Mucosa of descending colon (tissue), 3 donors: Measurements from ENCODE around the gene ATP8A2. TPM values are rescaled to one million over a fixed set of nuclear protein-coding genes. Genes with fewer than 3 reads are reported as not detected.

Source experiments
- ATAC-seq: fragments of 200-7000 bp; cut with Tn5 transposase; one replicate; pipeline ENCODE4 v1.9.1; 2020; ENCODE audit warnings: mild to moderate bottlenecking, moderate library complexity
- DNase-seq, 3 donors: peaks; one replicate each; pipeline ENCODE4 v3.0.0-alpha.2; 2020
- H3K36me3 ChIP-seq: fragments of 200-600 bp; one replicate; pipeline ENCODE4 v1.8.0; 2021; ENCODE audit warnings: low read depth, mild to moderate bottlenecking
- H3K4me1 ChIP-seq: fragments of 200-600 bp; one replicate; pipeline ENCODE4 v1.8.0; 2021; ENCODE audit warnings: low read depth, mild to moderate bottlenecking
- H3K4me3 ChIP-seq: fragments of 200-600 bp; one replicate; pipeline ENCODE4 v1.8.0; 2021; ENCODE audit warnings: mild to moderate bottlenecking
- H3K9me3 ChIP-seq: fragments of 200-600 bp; one replicate; pipeline ENCODE4 v1.8.0; 2021; ENCODE audit warnings: mild to moderate bottlenecking
- CTCF ChIP-seq: fragments of 200-600 bp; IDR thresholded peaks from one replicate; pipeline ENCODE4 v1.8.0; 2022; ENCODE audit warnings: antibody characterized with exemption, mild to moderate bottlenecking
- intact Hi-C, 2 donors: fragments of 100-400 bp; cut with DNase I in 1 of 2; cut with micrococcal nuclease in 1 of 2; formaldehyde crosslinking; loops; one replicate each; pipeline versions ENCODE4 v1.11.0 to v1.11.1; 2022; cut with DNase I, micrococcal nuclease
- total RNA-seq, 3 donors: library from RNA; stranded (reverse); fragmentation: NEBNext Ultra II Directional in 2 of 3; extraction: Animal tissue kit (Norgen Biotek cat#: 25700) in 2 of 3; gene quantifications; one replicate each; pipeline versions ENCODE4 v1.2.1 to v1.2.4, GENCODE V29; 2021 to 2023
- donor health status: DM: no; HTN: no; CAD: no; lungs with moderate emphysema.
- donor health status: DM: no; HTN: no; CAD: no.
- donor health status: DM: no; HTN: yes; CAD: no.

ATP8A2 gene
- total RNA-seq, 3 donors from 2014 or later = 0.22 to 3.6 (median 0.41) TPM

GRCh38 chr13:25881971-25882451, 510.2 kb downstream of the ATP8A2 start:
- intact Hi-C loops = no loop called here
- no peak for DNase-seq
- Histone ChIP-seq H3K4me1 (no peaks in the 10 kb centered on the region), H3K36me3 (no peaks in the 10 kb centered on the region), H3K9me3 (no peaks in the 10 kb centered on the region), H3K4me3 (no peak overlapping the region)
- TF ChIP-seq CTCF = no peak
- ATAC-seq = no peak

- Histone ChIP-seq H3K4me1 (no peaks in the 10 kb centered on the region), H3K4me3 (no peak overlapping the region), H3K36me3 (no peaks in the 10 kb centered on the region), H3K9me3 (no peaks in the 10 kb centered on the region)
- TF ChIP-seq CTCF = no peak
- intact Hi-C loops = no loop called here
- ATAC-seq (peak; percentile 68), DNase-seq (no peak)
Observed at GRCh38 chr13:25882466-25883357, 510.9 kb downstream of the ATP8A2 start.

GRCh38 chr13:25885418-25885817, 513.6 kb downstream of the ATP8A2 start:
- Histone ChIP-seq H3K4me1 (no peaks in the 10 kb centered on the region), H3K36me3 (no peaks in the 10 kb centered on the region), H3K4me3 (no peak overlapping the region), H3K9me3 (no peaks in the 10 kb centered on the region)
- TF ChIP-seq CTCF = no peak
- DNase-seq = no peak
- ATAC-seq = no peak
- intact Hi-C loops = no loop called here

GRCh38 chr13:25886438-25887214, 514.9 kb downstream of the ATP8A2 start:
- intact Hi-C loops = no loop called here
- DNase-seq (no peak), ATAC-seq (peak; percentile 84)
- H3K4me1 ChIP-seq = no peaks in the 10 kb centered on the region
- H3K4me3 ChIP-seq = no peak overlapping the region
- H3K36me3 ChIP-seq = no peaks in the 10 kb centered on the region
- TF ChIP-seq CTCF = no peak
- no peaks in the 10 kb centered on the region for H3K9me3 ChIP-seq

- ATAC-seq (no peak), DNase-seq (no peak)
- Histone ChIP-seq H3K4me3 (no peak overlapping the region), H3K36me3 (no peaks in the 10 kb centered on the region), H3K4me1 (no peaks in the 10 kb centered on the region), H3K9me3 (no peaks in the 10 kb centered on the region)
- intact Hi-C loops = no loop called here
- no peak for TF ChIP-seq CTCF
Observed at GRCh38 chr13:25887962-25888655, 516.3 kb downstream of the ATP8A2 start.
